ENCODE measurements around the gene CAPN14.

CAPN14 gene

DNA sequence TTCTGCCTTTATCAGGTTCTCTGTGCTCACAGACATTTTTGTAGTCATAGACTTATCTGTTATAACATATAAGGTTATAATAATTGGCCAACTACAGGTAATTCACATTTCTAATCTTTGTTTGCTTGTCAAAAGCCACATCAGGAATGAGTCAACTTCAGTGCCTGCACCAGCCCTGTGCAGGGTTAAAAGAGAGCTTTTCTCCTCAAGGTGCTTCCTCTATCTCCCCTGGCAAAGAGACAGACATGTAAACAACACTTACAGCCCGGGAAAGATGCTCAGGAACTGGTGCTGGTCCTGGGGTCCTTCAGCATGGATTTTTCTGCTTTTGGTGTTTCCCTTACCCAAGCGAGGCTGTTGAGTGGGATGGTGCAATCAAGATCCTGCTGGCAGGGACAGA, 9.0 kb upstream of the CAPN14 start:
- DNase-seq (ENCODE audit: low read depth in 2 of 2), result no peak

- DNase-seq (ENCODE audit: low read depth in 2 of 2), result no peak
Measured at GRCh38 chr2:31223749-31224148, 6.4 kb upstream of the CAPN14 start.

DNA sequence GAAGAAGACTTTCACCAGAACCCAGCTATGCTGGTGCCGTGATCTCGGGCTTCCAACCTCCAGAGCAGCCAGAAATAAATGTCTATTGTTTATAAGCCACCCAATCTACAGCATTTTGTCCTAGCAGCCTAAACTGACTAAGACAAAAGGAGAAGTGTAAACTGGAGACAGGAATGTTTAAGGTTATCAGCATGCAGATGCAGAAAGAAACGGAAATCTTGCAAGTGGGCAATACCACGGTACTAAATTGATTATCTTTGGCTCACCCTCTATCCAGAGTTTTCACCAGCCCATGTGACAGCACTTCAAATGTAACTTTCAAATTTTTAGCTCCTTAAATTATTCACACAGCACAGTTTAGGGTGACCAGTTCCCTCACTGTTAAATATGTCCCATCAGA, 5.7 kb upstream of the CAPN14 start:
- DNase-seq (ENCODE audit: low read depth in 2 of 2), result no peak

DNA sequence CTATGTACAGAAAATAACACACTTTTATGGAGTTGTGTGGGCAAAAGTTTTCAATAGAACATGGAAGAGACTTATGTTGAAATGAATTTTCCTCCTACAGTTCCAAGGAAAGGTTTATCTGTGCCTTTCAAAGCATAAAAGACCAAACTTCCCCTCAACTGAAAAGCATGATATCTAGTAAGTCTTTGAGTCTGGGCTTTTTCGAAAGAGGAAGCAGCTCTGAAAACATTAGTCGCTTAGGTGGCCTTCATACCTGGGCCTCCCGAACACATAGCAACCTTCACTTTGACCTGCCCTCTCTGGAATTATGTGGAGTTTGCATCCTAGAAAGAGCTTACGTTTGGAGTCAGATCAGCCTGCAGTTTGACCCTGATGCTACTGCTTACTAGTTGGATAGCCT, 4.8 kb upstream of the CAPN14 start:
- no peak for DNase-seq (ENCODE audit: low read depth in 2 of 2)

DNA sequence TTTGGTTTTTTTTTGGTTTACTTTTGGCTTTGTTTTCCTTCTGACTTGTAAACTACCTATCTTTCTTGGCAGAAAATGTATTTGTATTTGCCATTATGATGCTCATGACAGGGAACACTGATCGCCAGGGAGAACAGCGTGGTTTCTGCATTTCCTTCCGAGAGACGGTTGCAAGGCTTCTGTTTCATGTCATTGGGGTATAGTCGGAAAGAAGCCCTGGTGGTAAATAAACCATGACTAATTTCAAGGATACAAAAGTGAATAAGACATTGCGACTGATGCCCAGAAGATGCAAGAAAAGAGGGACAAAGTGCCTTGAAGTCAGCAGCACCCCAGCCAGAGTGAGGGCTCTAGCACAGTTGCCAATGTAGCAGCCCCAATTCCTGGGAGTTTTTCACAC, 4.2 kb upstream of the CAPN14 start:
- no peak for DNase-seq (ENCODE audit: low read depth in 2 of 2)

- DNase-seq (ENCODE audit: low read depth in 2 of 2), result no peak
Measured at GRCh38 chr2:31219131-31219969, 2.0 kb upstream of the CAPN14 start.

GRCh38 chr2:31216734-31217133, 581 bp downstream of the CAPN14 start:
- DNase-seq (ENCODE audit: low read depth in 2 of 2), result no peak

DNA sequence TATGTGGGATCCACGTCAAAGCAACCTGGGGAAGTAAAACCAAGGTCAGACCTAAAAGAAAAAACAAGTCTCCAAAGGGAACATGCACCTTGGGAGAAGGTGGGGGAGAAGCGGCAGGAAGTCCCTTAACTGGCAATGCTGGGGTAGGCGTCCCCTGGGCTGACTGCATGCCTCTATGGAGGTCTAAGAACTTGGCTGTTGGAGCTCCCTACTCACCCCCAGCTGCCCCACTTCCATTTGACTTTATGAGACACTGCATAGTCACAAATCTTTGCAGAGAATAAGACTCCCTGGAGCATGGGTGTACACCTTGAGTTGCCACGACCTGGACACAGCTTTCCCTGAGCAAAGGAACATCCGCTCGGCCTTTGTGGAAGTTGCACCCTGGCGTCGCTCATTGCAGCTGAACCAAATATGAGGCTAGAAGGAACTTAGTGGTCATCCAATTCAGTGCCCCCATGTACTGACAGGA, 2.8 kb downstream of the CAPN14 start:
- DNase-seq (ENCODE audit: low read depth in 2 of 2), result no peak

- no peak for DNase-seq (ENCODE audit: low read depth in 2 of 2)
Measured at GRCh38 chr2:31213601-31214443, 3.5 kb downstream of the CAPN14 start.

GRCh38 chr2:31212659-31213600, 4.4 kb downstream of the CAPN14 start:
- DNase-seq (ENCODE audit: low read depth in 2 of 2), result no peak

GRCh38 chr2:31208240-31208639, 9.1 kb downstream of the CAPN14 start:
- no peak for DNase-seq (ENCODE audit: low read depth in 2 of 2)

GRCh38 chr2:31207790-31208189, 9.5 kb downstream of the CAPN14 start:
- no peak for DNase-seq (ENCODE audit: low read depth in 2 of 2)

GRCh38 chr2:31205613-31206012, 11.7 kb downstream of the CAPN14 start:
- DNase-seq (ENCODE audit: low read depth in 2 of 2), result no peak

DNA sequence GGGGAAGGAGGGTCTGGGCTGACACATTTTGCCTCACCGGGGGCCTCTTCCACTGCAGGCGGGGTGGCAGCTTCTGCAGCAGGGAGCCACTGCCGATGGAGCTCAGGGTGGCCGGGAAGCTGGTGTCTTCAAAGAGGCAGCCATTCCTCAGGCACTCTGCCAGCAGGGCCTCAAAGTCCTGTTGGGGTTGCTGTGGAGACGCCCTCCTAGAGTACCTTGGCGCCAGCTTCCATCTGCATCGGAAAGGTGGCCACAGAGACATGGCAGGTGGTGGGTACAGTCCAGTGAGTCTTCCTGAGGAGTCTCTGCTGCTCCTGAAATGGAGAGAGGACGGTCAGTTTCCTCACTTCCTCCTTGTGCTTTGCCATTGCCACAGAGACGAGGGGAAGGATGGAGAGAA, 12.1 kb downstream of the CAPN14 start:
- DNase-seq (ENCODE audit: low read depth in 2 of 2), result no peak

GRCh38 chr2:31204783-31205182, 12.5 kb downstream of the CAPN14 start:
- DNase-seq (ENCODE audit: low read depth in 2 of 2), result no peak

GRCh38 chr2:31203916-31204315, 13.4 kb downstream of the CAPN14 start:
- DNase-seq (ENCODE audit: low read depth in 2 of 2), result no peak

GRCh38 chr2:31202833-31203232, 14.5 kb downstream of the CAPN14 start:
- DNase-seq (ENCODE audit: low read depth in 2 of 2), result no peak

DNA sequence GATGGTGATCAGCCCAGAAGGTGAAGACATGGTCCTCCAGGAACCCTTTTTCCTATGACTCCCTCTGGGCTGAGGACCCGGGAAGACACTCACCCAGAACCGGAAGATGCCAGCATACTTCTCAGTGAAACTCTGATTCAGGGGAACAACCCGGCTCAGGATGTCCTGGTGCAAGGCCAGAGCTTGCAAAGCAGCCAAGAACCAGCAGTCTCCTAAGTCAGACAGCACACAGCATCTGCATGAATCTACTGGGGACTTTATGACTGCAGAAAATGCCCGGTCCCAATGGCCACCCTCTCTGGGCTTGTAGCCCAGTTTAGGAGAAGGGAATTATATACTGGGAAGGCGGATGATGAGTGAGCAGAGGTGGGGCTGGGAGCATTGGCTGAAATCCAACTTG, 15.3 kb downstream of the CAPN14 start:
- no peak for DNase-seq (ENCODE audit: low read depth in 2 of 2)

- DNase-seq (ENCODE audit: low read depth in 2 of 2), result no peak
Measured at GRCh38 chr2:31200972-31201371, 16.3 kb downstream of the CAPN14 start.

DNA sequence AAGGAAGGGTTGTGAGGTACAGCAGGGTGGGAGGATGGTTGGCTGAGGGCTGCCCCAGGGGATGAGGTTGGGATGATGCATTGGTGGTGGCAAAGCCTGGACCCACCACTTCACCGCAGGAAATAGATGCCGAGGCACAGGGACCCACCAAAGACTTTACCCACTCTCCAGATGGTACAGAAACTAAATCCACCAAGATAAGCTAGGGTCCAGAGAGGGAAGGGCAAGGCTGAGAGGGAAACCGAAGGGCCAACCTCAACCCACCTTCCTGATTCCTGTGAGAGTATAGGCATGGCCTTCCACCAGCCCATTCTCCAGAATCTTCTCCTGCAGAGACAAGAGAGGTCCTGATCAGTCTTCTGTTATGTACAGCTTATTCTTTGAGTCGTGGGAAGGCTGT, 18.1 kb downstream of the CAPN14 start:
- no peak for DNase-seq (ENCODE audit: low read depth in 2 of 2)

DNA sequence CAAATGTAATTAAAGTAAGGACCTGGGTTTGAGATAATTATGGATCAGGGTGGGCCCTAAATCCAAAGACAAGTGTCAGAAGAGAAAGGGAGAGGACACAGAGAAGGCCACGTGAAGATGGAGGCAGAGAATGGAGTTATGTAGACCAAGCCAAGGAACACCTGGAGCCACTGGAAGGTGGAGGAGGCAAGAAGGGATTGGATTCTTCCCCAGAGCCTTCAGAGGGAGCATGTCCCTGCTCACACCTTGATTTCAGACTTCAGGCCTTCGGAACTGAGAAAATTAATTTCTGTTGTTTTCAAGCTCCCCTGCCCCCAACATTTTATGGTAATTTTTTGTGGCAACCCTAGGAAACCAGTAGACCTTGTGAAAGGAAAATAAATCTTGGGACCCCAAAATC, 19.6 kb downstream of the CAPN14 start:
- no peak for DNase-seq (ENCODE audit: low read depth in 2 of 2)

GRCh38 chr2:31197166-31197565, 20.1 kb downstream of the CAPN14 start:
- DNase-seq (ENCODE audit: low read depth in 2 of 2), result no peak

Data from fibroblast of skin of left quadriceps (primary cell).